Thoracic aorta (tissue), 2 donors: Measurements from ENCODE around the gene CACNA1I. TPM values are rescaled to one million over a fixed set of nuclear protein-coding genes. Genes with fewer than 3 reads are reported as not detected.

Source experiments
- ATAC-seq: fragments of 150-250 bp; one replicate; pipeline ENCODE4 v1.8.0; 2017; ENCODE audit warnings: low read depth; ENCODE audit not compliant: insufficient number of reproducible peaks, low FRiP score
- DNase-seq: peaks from one replicate; pipeline ENCODE4 v3.0.0-alpha.2; 2020; ENCODE audit warnings: low spot score
- H3K27ac ChIP-seq, 2 donors: fragments of 200-600 bp; sonication (generic); 1 replicate in 1 of 2; 2 replicates in 1 of 2; pipeline ENCODE4 v1.5.1; 2016; ENCODE audit warnings: mild to moderate bottlenecking in 2 of 2, moderate library complexity in 2 of 2
- H3K27me3 ChIP-seq: fragments of 200-600 bp; sonication (generic); replicated peaks from 2 replicates; pipeline ENCODE4 v1.6.0; 2016; ENCODE audit warnings: mild to moderate bottlenecking; ENCODE audit not compliant: insufficient read depth
- H3K36me3 ChIP-seq: fragments of 200-600 bp; sonication (generic); one replicate; pipeline ENCODE4 v1.5.1; 2016
- H3K4me1 ChIP-seq, 2 donors: fragments of 200-600 bp; sonication (generic); 1 replicate in 1 of 2; 2 replicates in 1 of 2; pipeline versions ENCODE4 v1.5.1 to v1.6.0; 2016; ENCODE audit warnings: low read depth in 2 of 2, mild to moderate bottlenecking in 1 of 2; ENCODE audit not compliant: control insufficient read depth in 1 of 2
- H3K4me3 ChIP-seq: fragments of 200-600 bp; sonication (generic); 2 replicates; pipeline ENCODE4 v1.5.1; 2016; ENCODE audit warnings: mild to moderate bottlenecking
- H3K9me3 ChIP-seq: fragments of 200-600 bp; sonication (generic); 2 replicates; pipeline ENCODE4 v1.5.1; 2016
- total RNA-seq, 2 donors: library from RNA; depleted of rRNA; stranded (reverse); fragments of >200 nt; gene quantifications; one replicate each; pipeline versions ENCODE4 v1.1.0 to v1.2.3, GENCODE V29; 2016
- TF ChIP-seq, protein P1 (sequence below): fragments of 200-600 bp; sonication (generic); IDR thresholded peaks from one replicate; pipeline ENCODE4 v1.5.1; 2019; ENCODE audit warnings: antibody characterized with exemption

Gene CACNA1I
- total RNA-seq, 2 donors from 2014 or later = 0.14 to 0.21 TPM

- no peak for ATAC-seq
- Histone ChIP-seq H3K4me1 (no peaks in the 10 kb centered on the region), H3K9me3 (no peaks in the 10 kb centered on the region), H3K27me3 (no peaks in the 10 kb centered on the region), H3K36me3 (no peaks in the 10 kb centered on the region), H3K4me3 (no peak overlapping the region), H3K27ac (no peak overlapping the region)
- DNase-seq = no peak
- TF ChIP-seq, protein P1, sequence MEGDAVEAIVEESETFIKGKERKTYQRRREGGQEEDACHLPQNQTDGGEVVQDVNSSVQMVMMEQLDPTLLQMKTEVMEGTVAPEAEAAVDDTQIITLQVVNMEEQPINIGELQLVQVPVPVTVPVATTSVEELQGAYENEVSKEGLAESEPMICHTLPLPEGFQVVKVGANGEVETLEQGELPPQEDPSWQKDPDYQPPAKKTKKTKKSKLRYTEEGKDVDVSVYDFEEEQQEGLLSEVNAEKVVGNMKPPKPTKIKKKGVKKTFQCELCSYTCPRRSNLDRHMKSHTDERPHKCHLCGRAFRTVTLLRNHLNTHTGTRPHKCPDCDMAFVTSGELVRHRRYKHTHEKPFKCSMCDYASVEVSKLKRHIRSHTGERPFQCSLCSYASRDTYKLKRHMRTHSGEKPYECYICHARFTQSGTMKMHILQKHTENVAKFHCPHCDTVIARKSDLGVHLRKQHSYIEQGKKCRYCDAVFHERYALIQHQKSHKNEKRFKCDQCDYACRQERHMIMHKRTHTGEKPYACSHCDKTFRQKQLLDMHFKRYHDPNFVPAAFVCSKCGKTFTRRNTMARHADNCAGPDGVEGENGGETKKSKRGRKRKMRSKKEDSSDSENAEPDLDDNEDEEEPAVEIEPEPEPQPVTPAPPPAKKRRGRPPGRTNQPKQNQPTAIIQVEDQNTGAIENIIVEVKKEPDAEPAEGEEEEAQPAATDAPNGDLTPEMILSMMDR = no peak
Measured at GRCh38 chr22:39722032-39722325, 151.4 kb downstream of the CACNA1I start.

DNA sequence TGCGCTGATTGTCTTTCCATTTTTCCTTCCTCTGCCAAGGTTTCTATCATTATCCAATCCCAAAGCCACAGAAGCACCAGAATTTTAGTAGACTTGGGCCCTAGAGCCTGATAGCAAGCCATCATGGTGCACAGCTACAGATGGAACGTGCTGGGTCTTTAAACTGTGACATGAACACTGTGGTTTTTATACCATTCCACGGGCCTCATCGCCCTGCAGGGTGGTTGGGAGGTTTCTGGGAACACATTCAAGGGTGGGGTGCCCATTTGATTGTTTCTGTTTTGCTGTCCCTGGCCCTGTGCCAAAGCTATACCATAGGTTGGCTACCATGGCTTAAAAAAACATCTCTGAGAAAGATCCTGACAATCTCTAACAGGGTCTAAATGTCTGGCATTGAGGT is 151.9 kb downstream of the CACNA1I start:
- DNase-seq (no peak), ATAC-seq (no peak)
- H3K4me1 ChIP-seq = no peaks in the 10 kb centered on the region
- H3K9me3 ChIP-seq = no peaks in the 10 kb centered on the region
- no peaks in the 10 kb centered on the region for H3K36me3 ChIP-seq
- H3K27me3 ChIP-seq = no peaks in the 10 kb centered on the region
- H3K4me3 ChIP-seq = no peak overlapping the region
- TF ChIP-seq, protein P1 = no peak
- H3K27ac ChIP-seq = no peak overlapping the region

DNA sequence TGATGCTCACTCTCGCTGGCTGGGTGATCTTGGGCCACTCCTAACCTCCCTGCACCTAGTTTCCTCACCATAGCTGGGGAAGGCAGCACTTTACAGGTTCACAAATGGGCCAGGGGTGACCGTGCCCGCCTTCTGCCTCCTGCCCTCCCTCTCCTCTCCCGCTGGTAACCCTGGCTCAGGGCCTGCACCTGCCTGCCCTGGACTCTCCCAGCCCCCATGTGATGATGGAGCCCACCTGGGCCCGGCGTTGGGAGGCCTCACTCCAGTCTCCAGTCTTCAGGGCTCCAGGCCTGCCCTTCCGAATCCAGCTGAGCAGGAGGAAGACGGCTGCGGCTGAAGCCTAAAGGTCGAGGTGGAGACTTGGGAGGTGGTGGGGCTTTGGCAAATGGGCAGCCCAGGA is 152.9 kb downstream of the CACNA1I start:
- H3K4me3 ChIP-seq = no peak overlapping the region
- DNase-seq (no peak), ATAC-seq (no peak)
- H3K9me3 ChIP-seq = no peaks in the 10 kb centered on the region
- TF ChIP-seq, protein P1 = no peak
- no peaks in the 10 kb centered on the region for H3K27me3 ChIP-seq
- H3K36me3 ChIP-seq = no peaks in the 10 kb centered on the region
- no peaks in the 10 kb centered on the region for H3K4me1 ChIP-seq
- H3K27ac ChIP-seq = no peak overlapping the region

DNA sequence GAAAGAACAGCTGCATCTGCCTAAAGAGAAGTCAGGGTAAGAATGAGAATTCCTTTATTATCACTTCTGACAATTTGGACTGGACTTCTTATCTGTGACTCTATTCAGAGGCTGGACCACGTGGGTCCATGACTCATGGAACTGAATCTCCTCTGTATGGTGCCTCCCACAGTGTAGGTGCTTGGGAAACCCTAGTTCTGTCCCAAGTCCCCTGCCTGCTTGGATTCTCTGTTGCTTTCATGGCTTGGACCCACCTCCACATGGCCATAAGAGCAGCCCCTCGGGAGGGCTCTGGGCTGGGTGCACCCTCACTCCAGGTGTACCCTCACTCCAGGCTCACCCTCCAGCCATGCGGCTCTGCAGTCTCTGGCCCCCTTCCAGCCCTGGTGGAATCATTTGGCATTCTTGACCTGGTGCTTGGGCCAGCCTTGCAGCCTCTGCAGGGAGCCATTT is 153.4 kb downstream of the CACNA1I start:
- H3K4me1 ChIP-seq = no peaks in the 10 kb centered on the region
- no peaks in the 10 kb centered on the region for H3K27me3 ChIP-seq
- ATAC-seq (no peak), DNase-seq (no peak)
- no peak overlapping the region for H3K4me3 ChIP-seq
- H3K9me3 ChIP-seq = no peaks in the 10 kb centered on the region
- H3K27ac ChIP-seq = no peak overlapping the region
- H3K36me3 ChIP-seq = no peaks in the 10 kb centered on the region
- TF ChIP-seq, protein P1 = no peak

DNA sequence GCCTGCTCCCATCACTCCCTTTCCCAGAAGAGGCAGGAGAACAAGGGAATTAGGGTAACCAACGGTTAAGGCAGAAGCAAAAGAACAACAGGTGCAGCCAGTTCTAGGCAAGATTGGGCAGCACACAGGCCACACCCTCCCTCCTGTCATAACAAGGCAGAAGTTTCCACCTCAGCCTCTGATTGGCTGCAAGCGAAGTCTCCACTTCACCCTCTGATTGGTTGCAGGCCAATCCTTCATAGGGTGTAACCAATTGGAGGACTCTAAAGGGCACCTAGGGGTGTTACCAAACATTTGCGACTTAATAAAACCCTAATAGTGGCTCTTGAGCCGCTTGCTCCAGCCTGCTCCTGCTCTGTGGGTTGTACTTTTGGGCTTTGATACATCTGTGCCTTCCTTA is 153.8 kb downstream of the CACNA1I start:
- Histone ChIP-seq H3K36me3 (no peaks in the 10 kb centered on the region), H3K4me1 (no peaks in the 10 kb centered on the region), H3K4me3 (no peak overlapping the region), H3K27me3 (no peaks in the 10 kb centered on the region), H3K9me3 (no peaks in the 10 kb centered on the region), H3K27ac (no peak overlapping the region)
- ATAC-seq (no peak), DNase-seq (no peak)
- TF ChIP-seq, protein P1 = no peak
